Measurements from ENCODE around the gene HOXA6.

The HOXA6 gene

DNA sequence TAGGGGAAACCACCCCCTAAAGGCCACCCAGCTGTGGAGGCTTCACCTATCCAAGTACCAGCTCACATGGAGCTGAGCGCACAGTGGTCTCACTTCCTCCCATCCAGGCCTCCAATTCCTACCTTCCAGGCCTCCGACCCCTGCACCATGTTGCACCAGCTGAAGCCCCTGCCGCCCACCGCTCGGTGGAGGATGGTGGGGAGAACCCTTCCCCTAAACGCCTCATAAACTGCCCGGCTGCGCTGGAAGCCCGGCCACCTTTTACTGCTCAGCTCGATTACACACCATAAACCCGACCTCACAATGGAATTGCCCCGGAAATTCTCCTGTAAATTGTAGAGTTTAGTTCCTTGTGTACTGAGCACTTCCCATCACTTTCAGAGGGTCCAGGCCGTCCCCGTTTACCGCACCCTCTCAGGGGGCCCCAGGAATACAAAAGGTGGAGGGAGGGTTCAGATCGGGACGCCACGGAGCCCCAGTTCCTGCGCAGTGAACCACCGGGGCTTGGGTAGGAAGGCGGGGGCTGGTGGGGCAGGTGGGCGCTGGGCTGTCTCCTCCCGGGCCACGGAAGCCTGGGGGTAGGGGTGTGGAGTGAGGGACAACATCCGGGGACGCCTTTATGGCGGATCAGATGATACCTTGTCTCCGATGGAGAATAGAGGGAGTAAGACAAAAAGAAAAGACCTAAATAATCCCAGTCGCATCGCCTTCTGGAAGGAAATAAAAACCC is 10.3 kb upstream of the HOXA6 start:
- no peaks in the 10 kb centered on the region for H3K36me3 ChIP-seq
- peaks cover 100% of the 10 kb centered on the region for H3K27me3 ChIP-seq
- no peak overlapping the region for H3K27ac ChIP-seq
- H3K4me1 ChIP-seq (ENCODE audit: control insufficient read depth in 1 of 2, insufficient read depth in 1 of 2, low read depth in 1 of 2, low read length in 1 of 2) = peaks cover 34 to 64% of the 10 kb centered on the region in 2 experiments
- no peaks in the 10 kb centered on the region for H3K9me3 ChIP-seq
- H3K4me3 ChIP-seq (ENCODE audit: low read depth in 1 of 2, low read length in 1 of 2) = no peak overlapping the region
- TF ChIP-seq, protein P1, sequence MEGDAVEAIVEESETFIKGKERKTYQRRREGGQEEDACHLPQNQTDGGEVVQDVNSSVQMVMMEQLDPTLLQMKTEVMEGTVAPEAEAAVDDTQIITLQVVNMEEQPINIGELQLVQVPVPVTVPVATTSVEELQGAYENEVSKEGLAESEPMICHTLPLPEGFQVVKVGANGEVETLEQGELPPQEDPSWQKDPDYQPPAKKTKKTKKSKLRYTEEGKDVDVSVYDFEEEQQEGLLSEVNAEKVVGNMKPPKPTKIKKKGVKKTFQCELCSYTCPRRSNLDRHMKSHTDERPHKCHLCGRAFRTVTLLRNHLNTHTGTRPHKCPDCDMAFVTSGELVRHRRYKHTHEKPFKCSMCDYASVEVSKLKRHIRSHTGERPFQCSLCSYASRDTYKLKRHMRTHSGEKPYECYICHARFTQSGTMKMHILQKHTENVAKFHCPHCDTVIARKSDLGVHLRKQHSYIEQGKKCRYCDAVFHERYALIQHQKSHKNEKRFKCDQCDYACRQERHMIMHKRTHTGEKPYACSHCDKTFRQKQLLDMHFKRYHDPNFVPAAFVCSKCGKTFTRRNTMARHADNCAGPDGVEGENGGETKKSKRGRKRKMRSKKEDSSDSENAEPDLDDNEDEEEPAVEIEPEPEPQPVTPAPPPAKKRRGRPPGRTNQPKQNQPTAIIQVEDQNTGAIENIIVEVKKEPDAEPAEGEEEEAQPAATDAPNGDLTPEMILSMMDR (IDR thresholded peaks at IDR 0.05) = no peak

DNA sequence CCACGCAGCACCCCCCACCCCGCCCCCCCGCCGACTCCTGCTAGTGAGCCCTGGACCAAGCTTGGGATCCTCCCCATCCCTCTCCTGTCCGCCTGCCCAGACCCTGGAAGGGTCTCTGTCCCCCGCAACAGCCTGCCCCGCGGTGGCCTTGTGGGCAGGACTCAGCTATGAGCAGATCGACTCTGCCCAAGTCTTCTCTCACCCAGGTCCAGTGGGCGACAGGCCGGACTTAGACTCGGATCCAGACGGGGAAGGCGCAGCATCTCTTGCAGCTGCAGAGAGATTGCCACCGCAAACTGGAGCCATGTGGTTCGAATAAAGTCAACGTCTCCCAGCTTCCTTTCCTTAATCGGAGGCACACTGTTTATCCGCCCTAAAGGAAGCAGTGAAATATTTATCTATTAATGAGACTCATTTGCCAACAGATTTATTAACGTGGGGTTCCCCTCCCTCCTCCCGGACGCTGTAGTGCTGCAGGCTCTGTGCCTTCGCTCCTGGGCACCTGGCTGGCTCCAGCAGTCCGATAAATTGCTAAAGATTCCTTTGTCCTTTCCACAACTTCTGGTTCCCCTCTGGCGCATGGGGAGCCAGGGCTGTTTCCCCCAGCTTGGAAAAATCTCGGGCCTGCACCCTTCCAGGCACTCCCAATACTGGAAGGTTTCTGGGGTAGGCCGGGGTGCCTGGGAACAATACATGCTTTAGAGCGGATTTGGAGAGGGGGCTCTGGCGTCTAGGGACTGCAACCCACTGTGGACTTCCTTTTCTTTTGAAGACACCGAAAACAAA is 9.5 kb upstream of the HOXA6 start:
- TF ChIP-seq, protein P1 (IDR thresholded peaks at IDR 0.05) = no peak
- Histone ChIP-seq H3K4me1 (ENCODE audit: control insufficient read depth in 1 of 2, insufficient read depth in 1 of 2, low read depth in 1 of 2, low read length in 1 of 2) (peaks cover 39 to 71% of the 10 kb centered on the region in 2 experiments), H3K36me3 (no peaks in the 10 kb centered on the region), H3K4me3 (ENCODE audit: low read depth in 1 of 2, low read length in 1 of 2) (peak overlapping the region in 1 of 2 experiments; percentile 25), H3K9me3 (no peaks in the 10 kb centered on the region), H3K27me3 (peaks cover 100% of the 10 kb centered on the region), H3K27ac (no peak overlapping the region)

DNA sequence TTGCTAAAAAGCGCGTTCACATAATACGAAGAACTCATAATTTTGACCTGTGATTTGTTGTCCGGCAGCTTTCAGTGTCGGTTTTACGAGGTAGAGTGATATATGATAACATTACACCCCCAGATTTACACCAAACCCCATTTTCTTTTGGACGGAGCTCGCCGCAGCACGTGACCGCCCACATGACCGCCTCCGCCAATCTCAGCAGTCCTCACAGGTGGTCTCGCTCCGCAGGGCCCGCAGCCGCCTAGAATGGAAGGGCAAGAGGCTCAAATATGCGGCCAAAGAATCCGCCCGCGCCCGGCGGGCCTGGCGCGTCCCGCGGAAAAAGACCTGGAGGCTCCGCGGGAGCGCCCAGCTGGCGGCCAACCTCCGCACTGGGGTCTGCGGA is 8.9 kb upstream of the HOXA6 start, which contains the start of gene HOXA7:
Gene HOXA7, minus strand, starts transcription at position 168 of the 391 bp plus-strand sequence. Its CDS starts 130 bp downstream, at position 38.
- Histone ChIP-seq H3K4me1 (ENCODE audit: control insufficient read depth in 1 of 2, insufficient read depth in 1 of 2, low read depth in 1 of 2, low read length in 1 of 2) (peaks cover 42 to 71% of the 10 kb centered on the region in 2 experiments), H3K27ac (no peak within 1 kb of the TSS), H3K9me3 (no peaks in the 10 kb centered on the region), H3K36me3 (no peaks in the 10 kb centered on the region), H3K4me3 (ENCODE audit: low read depth in 1 of 2, low read length in 1 of 2) (peak within 1 kb of the TSS in 1 of 2 experiments; percentile 25), H3K27me3 (peaks cover 100% of the 10 kb centered on the region)
- TF ChIP-seq, protein P1 (IDR thresholded peaks at IDR 0.05) = no peak

DNA sequence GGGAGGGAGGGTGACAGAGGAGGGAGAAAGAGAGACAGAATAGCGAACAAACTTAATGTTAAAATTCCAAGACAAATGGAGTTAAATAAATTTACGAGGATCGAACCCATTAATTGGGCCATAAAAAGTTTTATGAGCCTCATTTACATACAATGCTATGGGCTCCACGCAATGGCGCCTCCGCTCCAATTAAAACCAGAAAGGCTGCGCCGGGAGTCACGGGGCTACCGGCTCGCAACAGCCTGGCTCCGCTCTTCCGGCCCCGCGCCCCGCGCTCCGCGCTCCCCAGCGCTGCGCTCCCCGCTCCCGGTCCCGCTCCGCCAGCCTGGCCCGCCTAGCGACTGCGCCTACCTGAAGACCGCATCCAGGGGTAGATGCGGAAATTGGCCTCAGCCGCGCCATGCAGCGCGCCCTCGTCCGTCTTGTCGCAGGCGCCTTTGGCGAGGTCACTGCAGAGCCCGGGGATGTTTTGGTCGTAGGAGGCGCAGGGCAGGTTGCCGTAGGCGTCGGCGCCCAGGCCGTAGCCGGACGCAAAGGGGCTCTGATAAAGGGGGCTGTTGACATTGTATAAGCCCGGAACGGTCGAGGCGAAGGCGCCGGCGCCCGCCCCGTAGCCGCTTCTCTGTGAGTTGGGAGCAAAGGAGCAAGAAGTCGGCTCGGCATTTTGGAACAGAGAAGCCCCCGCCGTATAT is 8.4 kb upstream of the HOXA6 start:
- TF ChIP-seq, protein P1 (IDR thresholded peaks at IDR 0.05) = no peak
- H3K4me3 ChIP-seq (ENCODE audit: low read depth in 1 of 2, low read length in 1 of 2) = peak overlapping the region in 1 of 2 experiments; percentile 25
- peaks cover 44 to 71% of the 10 kb centered on the region in 2 experiments for H3K4me1 ChIP-seq (ENCODE audit: control insufficient read depth in 1 of 2, insufficient read depth in 1 of 2, low read depth in 1 of 2, low read length in 1 of 2)
- H3K27ac ChIP-seq = no peak overlapping the region
- H3K9me3 ChIP-seq = no peaks in the 10 kb centered on the region
- no peaks in the 10 kb centered on the region for H3K36me3 ChIP-seq
- H3K27me3 ChIP-seq = peaks cover 100% of the 10 kb centered on the region
